ENCODE results near the gene FMN2. TPM values are rescaled to one million over a fixed set of nuclear protein-coding genes. Genes with fewer than 3 reads are reported as not detected.

Gene FMN2
- total RNA-seq, 4 donors from 2014 or later, result 0.11 to 0.89 TPM; not detected in 2

GRCh38 chr1:240234485-240235210 is 143.0 kb downstream of the FMN2 start:
- WGBS, result 59% methylated on average over 2 of the region's 2 CpGs
- Histone ChIP-seq H3K27ac (no peak overlapping the region), H3K4me3 (no peak overlapping the region), H3K4me1 (no peaks in the 10 kb centered on the region), H3K36me3 (no peaks in the 10 kb centered on the region), H3K27me3 (no peaks in the 10 kb centered on the region), H3K9me3 (no peaks in the 10 kb centered on the region)
- DNase-seq (ENCODE audit: low spot score in 2 of 2), result no peak
- TF ChIP-seq POLR2AphosphoS5 (IDR thresholded peaks at IDR 0.05) (no peak), EP300 (IDR thresholded peaks at IDR 0.05) (no peak)

DNA sequence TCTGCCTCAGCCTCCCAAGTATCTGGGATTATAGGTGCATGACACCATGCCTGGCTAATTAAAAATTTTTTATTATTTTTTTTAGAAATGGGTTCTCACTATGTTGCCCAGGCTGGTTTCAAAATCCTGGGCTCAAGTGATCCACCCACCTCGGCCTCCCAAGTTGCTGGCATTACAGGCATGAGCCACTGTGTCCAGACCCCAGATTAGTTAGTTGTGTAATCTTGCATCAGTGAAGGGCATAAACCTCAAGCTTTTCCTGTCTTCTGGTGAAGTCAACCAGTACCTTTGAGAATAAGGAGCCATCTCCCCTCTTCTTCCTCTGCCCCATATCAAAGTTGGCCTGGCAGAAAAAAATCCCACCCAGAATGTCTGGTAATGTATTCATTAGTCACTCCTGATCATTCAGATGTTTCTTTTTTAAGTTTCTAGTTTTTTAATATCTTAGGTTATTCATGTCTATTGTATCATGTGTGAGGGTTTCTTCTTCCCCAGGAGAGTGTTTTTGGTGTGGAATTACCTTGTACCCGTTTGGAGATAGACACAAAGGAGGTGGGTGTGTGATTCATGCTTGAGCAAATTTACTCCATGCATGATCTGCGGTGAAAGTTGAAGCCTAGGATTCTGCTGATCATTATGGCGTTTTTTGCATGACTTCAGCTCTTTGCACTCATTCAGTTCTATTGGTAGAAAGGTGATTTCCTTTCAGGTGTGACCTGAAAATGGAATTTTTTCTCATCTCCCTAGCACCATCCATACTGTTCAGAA is 144.0 kb downstream of the FMN2 start:
- TF ChIP-seq, protein P1, sequence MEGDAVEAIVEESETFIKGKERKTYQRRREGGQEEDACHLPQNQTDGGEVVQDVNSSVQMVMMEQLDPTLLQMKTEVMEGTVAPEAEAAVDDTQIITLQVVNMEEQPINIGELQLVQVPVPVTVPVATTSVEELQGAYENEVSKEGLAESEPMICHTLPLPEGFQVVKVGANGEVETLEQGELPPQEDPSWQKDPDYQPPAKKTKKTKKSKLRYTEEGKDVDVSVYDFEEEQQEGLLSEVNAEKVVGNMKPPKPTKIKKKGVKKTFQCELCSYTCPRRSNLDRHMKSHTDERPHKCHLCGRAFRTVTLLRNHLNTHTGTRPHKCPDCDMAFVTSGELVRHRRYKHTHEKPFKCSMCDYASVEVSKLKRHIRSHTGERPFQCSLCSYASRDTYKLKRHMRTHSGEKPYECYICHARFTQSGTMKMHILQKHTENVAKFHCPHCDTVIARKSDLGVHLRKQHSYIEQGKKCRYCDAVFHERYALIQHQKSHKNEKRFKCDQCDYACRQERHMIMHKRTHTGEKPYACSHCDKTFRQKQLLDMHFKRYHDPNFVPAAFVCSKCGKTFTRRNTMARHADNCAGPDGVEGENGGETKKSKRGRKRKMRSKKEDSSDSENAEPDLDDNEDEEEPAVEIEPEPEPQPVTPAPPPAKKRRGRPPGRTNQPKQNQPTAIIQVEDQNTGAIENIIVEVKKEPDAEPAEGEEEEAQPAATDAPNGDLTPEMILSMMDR (IDR thresholded peaks at IDR 0.05), result no peak
- TF ChIP-seq EP300 (IDR thresholded peaks at IDR 0.05), result no peak
- TF ChIP-seq POLR2AphosphoS5 (IDR thresholded peaks at IDR 0.05), result no peak
- TF ChIP-seq POLR2A (IDR thresholded peaks at IDR 0.05), result no peak
- Histone ChIP-seq H3K9me3 (no peaks in the 10 kb centered on the region), H3K4me3 (no peak overlapping the region), H3K4me1 (no peaks in the 10 kb centered on the region), H3K27me3 (no peaks in the 10 kb centered on the region), H3K27ac (no peak overlapping the region), H3K36me3 (no peaks in the 10 kb centered on the region)
- 89% methylated on average over 4 of the region's 4 CpGs for WGBS
- DNase-seq (ENCODE audit: low spot score in 2 of 2), result no peak

GRCh38 chr1:240237305-240237721 is 145.6 kb downstream of the FMN2 start:
- WGBS, result 58% methylated on average over 4 of the region's 4 CpGs
- no peaks in the 10 kb centered on the region for H3K36me3 ChIP-seq
- H3K9me3 ChIP-seq, result no peaks in the 10 kb centered on the region
- TF ChIP-seq EP300 (IDR thresholded peaks at IDR 0.05) (no peak), POLR2A (IDR thresholded peaks at IDR 0.05) (no peak), POLR2AphosphoS5 (IDR thresholded peaks at IDR 0.05) (no peak)
- TF ChIP-seq, protein P1 (IDR thresholded peaks at IDR 0.05), result no peak
- H3K27ac ChIP-seq, result no peak overlapping the region
- no peak overlapping the region for H3K4me3 ChIP-seq
- H3K27me3 ChIP-seq, result no peaks in the 10 kb centered on the region
- H3K4me1 ChIP-seq, result no peaks in the 10 kb centered on the region
- DNase-seq (ENCODE audit: low spot score in 2 of 2), result no peak

DNA sequence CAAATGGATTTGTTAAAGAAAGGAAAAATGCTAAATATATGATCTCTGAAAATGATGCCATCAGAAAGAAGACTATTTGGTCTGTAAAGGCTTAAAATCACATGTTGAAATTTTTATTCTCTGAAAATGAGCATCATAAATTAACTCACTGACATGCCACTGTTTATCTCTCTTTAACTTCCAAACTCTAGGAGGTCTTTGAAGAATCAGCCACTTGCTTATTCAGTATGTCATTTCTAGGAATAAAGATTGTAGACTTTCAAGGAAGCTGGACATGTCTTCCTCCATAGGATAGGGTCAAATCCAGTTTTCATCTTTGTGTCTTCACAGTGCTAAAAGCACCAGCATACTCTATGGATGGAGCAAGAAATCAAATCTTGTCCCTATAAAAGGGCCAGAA is 147.6 kb downstream of the FMN2 start:
- H3K27me3 ChIP-seq, result no peaks in the 10 kb centered on the region
- no peak for DNase-seq (ENCODE audit: low spot score in 2 of 2)
- H3K4me3 ChIP-seq, result no peak overlapping the region
- no peak overlapping the region for H3K27ac ChIP-seq
- TF ChIP-seq POLR2AphosphoS5 (IDR thresholded peaks at IDR 0.05) (no peak), POLR2A (IDR thresholded peaks at IDR 0.05) (no peak), EP300 (IDR thresholded peaks at IDR 0.05) (no peak)
- TF ChIP-seq, protein P1 (IDR thresholded peaks at IDR 0.05), result no peak
- H3K9me3 ChIP-seq, result no peaks in the 10 kb centered on the region
- H3K36me3 ChIP-seq, result no peaks in the 10 kb centered on the region
- H3K4me1 ChIP-seq, result no peaks in the 10 kb centered on the region

- Histone ChIP-seq H3K4me3 (no peak overlapping the region), H3K36me3 (no peaks in the 10 kb centered on the region), H3K27ac (no peak overlapping the region), H3K27me3 (no peaks in the 10 kb centered on the region), H3K4me1 (no peaks in the 10 kb centered on the region), H3K9me3 (no peaks in the 10 kb centered on the region)
- no peak for DNase-seq (ENCODE audit: low spot score in 2 of 2)
- 92% methylated on average over 3 of the region's 3 CpGs for WGBS
- no peak for TF ChIP-seq EP300 (IDR thresholded peaks at IDR 0.05)
- TF ChIP-seq, protein P1 (IDR thresholded peaks at IDR 0.05), result no peak
- no peak for TF ChIP-seq POLR2AphosphoS5 (IDR thresholded peaks at IDR 0.05)
- no peak for TF ChIP-seq POLR2A (IDR thresholded peaks at IDR 0.05)
Measured at GRCh38 chr1:240241278-240241677, 149.6 kb downstream of the FMN2 start.
